ENCODE measurements around the gene RNF220.

- TF ChIP-seq CTCF (IDR thresholded peaks at IDR 0.05) = no peak
- no peak for TF ChIP-seq MXI1 (IDR thresholded peaks at IDR 0.05; ENCODE audit: low read depth, low read length)
- TF ChIP-seq EP300 (IDR thresholded peaks at IDR 0.05; ENCODE audit: borderline replicate concordance in 1 of 2, low read depth in 1 of 2, low read length in 1 of 2) = no peak
- no peak for TF ChIP-seq POLR2AphosphoS5 (IDR thresholded peaks at IDR 0.05; ENCODE audit: low read depth, low read length)
Measured at GRCh38 chr1:44609768-44610526, 204.9 kb downstream of the RNF220 start.

All from SK-N-SH (cell line).